SJSA1 (cell line): ENCODE results near the gene ZHX3. TPM values are rescaled to one million over a fixed set of nuclear protein-coding genes. Genes with fewer than 3 reads are reported as not detected.

ENCODE experiments used
- DNase-seq, 2 experiments: peaks; one replicate each; pipeline ENCODE4 v3.0.0-alpha.2; 2015 to 2020; ENCODE audit warnings: low spot score in 2 of 2, low read depth in 1 of 2
- H3K27ac ChIP-seq: fragments of 250-450 bp; sonication (Bioruptor Pico); 2 replicates; pipeline ENCODE4 v1.5.1; 2020; ENCODE audit warnings: mild to moderate bottlenecking, moderate library complexity
- H3K27me3 ChIP-seq: fragments of 250-450 bp; sonication (Bioruptor Pico); replicated peaks from 2 replicates; pipeline ENCODE4 v1.5.1; 2020; ENCODE audit warnings: mild to moderate bottlenecking, moderate library complexity
- H3K36me3 ChIP-seq: fragments of 250-450 bp; sonication (Bioruptor Pico); 2 replicates; pipeline ENCODE4 v1.5.1; 2020; ENCODE audit warnings: mild to moderate bottlenecking
- H3K4me1 ChIP-seq: fragments of 250-450 bp; sonication (Bioruptor Pico); replicated peaks from 2 replicates; pipeline ENCODE4 v1.6.1; 2021; ENCODE audit warnings: mild to moderate bottlenecking
- H3K4me3 ChIP-seq: fragments of 250-450 bp; sonication (Bioruptor Pico); 2 replicates; pipeline ENCODE4 v1.5.1; 2020; ENCODE audit warnings: mild to moderate bottlenecking
- H3K9me3 ChIP-seq: fragments of 250-450 bp; sonication (Bioruptor Pico); replicated peaks from 2 replicates; pipeline ENCODE4 v1.5.1; 2020; ENCODE audit warnings: mild to moderate bottlenecking
- total RNA-seq: library from RNA; depleted of rRNA; stranded (reverse); fragments of >200 nt; shearing (Covaris generic); gene quantifications from 2 replicates; pipeline ENCODE4 v1.2.3, GENCODE V29; 2014; rRNA removed

ZHX3 gene, protein sequence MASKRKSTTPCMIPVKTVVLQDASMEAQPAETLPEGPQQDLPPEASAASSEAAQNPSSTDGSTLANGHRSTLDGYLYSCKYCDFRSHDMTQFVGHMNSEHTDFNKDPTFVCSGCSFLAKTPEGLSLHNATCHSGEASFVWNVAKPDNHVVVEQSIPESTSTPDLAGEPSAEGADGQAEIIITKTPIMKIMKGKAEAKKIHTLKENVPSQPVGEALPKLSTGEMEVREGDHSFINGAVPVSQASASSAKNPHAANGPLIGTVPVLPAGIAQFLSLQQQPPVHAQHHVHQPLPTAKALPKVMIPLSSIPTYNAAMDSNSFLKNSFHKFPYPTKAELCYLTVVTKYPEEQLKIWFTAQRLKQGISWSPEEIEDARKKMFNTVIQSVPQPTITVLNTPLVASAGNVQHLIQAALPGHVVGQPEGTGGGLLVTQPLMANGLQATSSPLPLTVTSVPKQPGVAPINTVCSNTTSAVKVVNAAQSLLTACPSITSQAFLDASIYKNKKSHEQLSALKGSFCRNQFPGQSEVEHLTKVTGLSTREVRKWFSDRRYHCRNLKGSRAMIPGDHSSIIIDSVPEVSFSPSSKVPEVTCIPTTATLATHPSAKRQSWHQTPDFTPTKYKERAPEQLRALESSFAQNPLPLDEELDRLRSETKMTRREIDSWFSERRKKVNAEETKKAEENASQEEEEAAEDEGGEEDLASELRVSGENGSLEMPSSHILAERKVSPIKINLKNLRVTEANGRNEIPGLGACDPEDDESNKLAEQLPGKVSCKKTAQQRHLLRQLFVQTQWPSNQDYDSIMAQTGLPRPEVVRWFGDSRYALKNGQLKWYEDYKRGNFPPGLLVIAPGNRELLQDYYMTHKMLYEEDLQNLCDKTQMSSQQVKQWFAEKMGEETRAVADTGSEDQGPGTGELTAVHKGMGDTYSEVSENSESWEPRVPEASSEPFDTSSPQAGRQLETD
- total RNA-seq = 9.6 and 19.3 TPM in 2 replicates

DNA sequence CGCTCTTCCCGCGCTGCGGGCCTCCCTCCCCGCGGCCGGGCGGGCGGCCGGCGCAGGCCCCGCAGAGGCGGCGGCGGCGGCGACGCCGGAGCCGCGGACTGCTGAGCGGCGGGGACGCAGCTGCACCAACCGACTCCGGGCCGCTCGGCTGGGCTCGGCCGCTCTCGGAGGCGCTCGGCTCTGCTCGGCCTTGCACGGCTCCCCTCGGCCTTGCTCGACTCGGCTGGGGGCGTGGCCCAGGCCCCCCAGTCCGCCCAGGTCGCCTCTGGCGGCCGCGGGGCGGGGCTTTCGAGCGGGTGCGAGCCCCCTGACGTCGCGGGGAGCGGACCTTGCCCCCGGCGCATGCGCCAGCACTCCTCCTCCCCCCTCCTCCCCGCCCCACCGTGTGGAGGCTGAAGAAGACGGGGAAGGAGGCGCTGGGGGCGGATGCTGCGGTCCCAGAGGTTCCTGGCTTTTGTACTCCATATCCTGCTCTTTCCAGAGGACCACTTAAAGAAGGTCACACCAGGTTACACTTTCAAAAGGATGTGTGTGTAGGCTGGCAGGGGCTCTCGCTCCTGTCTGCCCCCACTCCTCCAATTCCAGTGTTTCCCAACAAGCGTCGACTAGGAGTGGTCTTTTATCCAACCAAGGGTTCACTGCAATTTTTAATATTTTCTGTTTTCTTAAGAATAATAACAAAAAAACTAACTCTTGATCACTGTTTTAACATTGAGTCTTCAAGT is at the start of gene ZHX3:
Gene ZHX3 (minus strand): TSS at position 186 of the 725 bp plus-strand sequence. CDS start 112,815 bp downstream, outside the sequence.
- DNase-seq = peak; percentile 93 to 97
- peak within 1 kb of the TSS; percentile 90 for H3K27ac ChIP-seq
- peak within 1 kb of the TSS; percentile 63 for H3K4me3 ChIP-seq
- H3K9me3 ChIP-seq = no peaks in the 10 kb centered on the region
- H3K4me1 ChIP-seq = peaks cover 16% of the 10 kb centered on the region
- no peaks in the 10 kb centered on the region for H3K36me3 ChIP-seq
- no peaks in the 10 kb centered on the region for H3K27me3 ChIP-seq

GRCh38 chr20:41367393-41367695 is 49.8 kb upstream of the ZHX3 start:
- H3K27ac ChIP-seq = no peak overlapping the region
- no peak for DNase-seq
- H3K4me1 ChIP-seq = peaks cover 3% of the 10 kb centered on the region; the same call in 1 of the 2 replicates
- H3K27me3 ChIP-seq = peaks cover 38% of the 10 kb centered on the region
- no peaks in the 10 kb centered on the region for H3K9me3 ChIP-seq
- no peaks in the 10 kb centered on the region for H3K36me3 ChIP-seq
- H3K4me3 ChIP-seq = no peak overlapping the region

GRCh38 chr20:41366546-41367392 is 49.2 kb upstream of the ZHX3 start, which contains the start of gene EMILIN3:
Gene EMILIN3 (minus strand): TSS chr20:41366818. CDS start chr20:41366634, 184 bp downstream.
- no peaks in the 10 kb centered on the region for H3K36me3 ChIP-seq
- no peak within 1 kb of the TSS for H3K4me3 ChIP-seq
- peaks cover 38% of the 10 kb centered on the region for H3K27me3 ChIP-seq
- H3K4me1 ChIP-seq = peaks cover 3% of the 10 kb centered on the region; the same call in 1 of the 2 replicates
- H3K27ac ChIP-seq = no peak within 1 kb of the TSS
- no peaks in the 10 kb centered on the region for H3K9me3 ChIP-seq
- DNase-seq = no peak

- Histone ChIP-seq H3K4me3 (no peak overlapping the region), H3K27me3 (peaks cover 38% of the 10 kb centered on the region), H3K4me1 (peaks cover 3% of the 10 kb centered on the region; the same call in 1 of the 2 replicates), H3K27ac (no peak overlapping the region), H3K36me3 (no peaks in the 10 kb centered on the region), H3K9me3 (no peaks in the 10 kb centered on the region)
- no peak for DNase-seq
Observed at GRCh38 chr20:41365777-41366545, 48.4 kb upstream of the ZHX3 start.

DNA sequence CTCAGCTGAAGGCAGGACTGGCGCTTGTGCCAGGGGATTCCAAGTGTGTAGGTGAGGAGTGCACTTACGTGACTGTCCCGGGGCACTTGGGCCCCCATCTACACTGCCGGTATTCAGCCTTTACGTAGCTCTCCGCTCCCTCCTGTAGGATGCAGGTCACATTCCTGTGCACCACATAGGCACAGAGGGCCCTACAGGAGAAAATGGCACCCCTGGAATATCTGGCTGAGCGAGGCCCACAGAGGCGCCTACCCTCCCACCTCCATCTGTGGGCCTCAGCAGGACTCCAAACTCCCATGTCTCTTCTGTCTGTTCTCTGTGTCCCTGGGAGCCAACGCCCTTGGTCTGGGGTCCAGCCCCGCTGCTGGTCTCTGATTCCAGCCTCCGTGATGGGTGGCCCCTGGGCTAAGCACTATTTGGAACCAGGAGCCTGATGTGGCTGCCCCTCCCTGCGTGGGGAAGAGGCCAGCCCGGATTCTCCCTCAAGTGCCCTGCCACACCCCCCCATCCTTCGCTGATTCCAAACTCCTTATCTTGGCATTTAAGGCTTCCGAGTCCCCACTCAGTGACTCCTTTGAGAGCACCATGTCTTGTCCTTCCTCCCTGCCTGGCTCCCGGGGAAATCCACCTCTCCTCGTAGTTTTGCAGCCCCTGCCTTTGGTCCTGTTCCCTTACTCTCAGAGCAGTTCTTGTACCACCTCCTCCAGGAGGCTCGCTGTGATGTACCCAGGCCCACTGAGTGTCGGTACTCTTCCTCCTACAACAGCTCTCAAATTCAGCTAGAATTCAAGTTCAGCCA is 47.6 kb upstream of the ZHX3 start:
- H3K27ac ChIP-seq = no peak overlapping the region
- no peak overlapping the region for H3K4me3 ChIP-seq
- H3K36me3 ChIP-seq = no peaks in the 10 kb centered on the region
- DNase-seq = no peak
- H3K4me1 ChIP-seq = peaks cover 3% of the 10 kb centered on the region; the same call in 1 of the 2 replicates
- H3K27me3 ChIP-seq = peaks cover 38% of the 10 kb centered on the region
- no peaks in the 10 kb centered on the region for H3K9me3 ChIP-seq

DNA sequence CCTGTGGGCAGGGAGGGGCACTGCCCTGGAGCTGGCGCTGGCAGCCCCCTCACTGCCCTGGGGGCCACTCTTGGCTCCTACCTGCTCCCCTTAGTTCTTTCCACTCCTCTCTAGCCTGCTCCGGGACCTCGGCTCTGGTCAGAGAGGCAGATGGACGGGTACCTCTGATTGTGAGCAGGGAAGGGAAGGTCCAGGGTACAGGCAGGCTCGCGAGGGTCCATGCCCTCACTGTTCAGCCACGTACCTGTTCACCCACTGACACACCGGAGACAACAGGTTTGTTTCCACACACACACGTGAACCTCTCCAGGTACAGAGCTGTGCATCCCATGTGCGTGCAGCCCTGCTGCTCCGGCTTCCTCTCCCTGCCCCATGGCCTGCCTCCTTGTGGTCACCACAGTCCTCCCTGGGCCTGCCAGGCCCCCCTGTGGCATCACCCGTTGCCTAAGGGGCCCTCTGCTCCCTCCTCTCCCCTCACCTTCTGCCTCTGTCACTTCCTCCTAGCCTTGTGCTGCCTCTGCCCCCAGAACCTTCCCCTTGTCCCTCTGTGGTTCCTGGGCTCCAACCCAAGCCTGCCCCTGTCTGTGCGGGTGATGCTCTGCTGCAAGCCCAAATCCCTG is 46.8 kb upstream of the ZHX3 start:
- Histone ChIP-seq H3K4me1 (peaks cover 3% of the 10 kb centered on the region; the same call in 1 of the 2 replicates), H3K27ac (no peak overlapping the region), H3K4me3 (no peak overlapping the region), H3K36me3 (no peaks in the 10 kb centered on the region), H3K9me3 (no peaks in the 10 kb centered on the region), H3K27me3 (peaks cover 38% of the 10 kb centered on the region)
- DNase-seq = no peak

GRCh38 chr20:41363601-41364000 is 46.1 kb upstream of the ZHX3 start:
- DNase-seq = no peak
- Histone ChIP-seq H3K36me3 (no peaks in the 10 kb centered on the region), H3K4me1 (peaks cover 3% of the 10 kb centered on the region; the same call in 1 of the 2 replicates), H3K27ac (no peak overlapping the region), H3K4me3 (no peak overlapping the region), H3K27me3 (peaks cover 38% of the 10 kb centered on the region), H3K9me3 (no peaks in the 10 kb centered on the region)

GRCh38 chr20:41362748-41363140 is 45.2 kb upstream of the ZHX3 start:
- Histone ChIP-seq H3K27ac (no peak overlapping the region), H3K36me3 (no peaks in the 10 kb centered on the region), H3K4me1 (peaks cover 3% of the 10 kb centered on the region; the same call in 1 of the 2 replicates), H3K27me3 (peaks cover 34% of the 10 kb centered on the region), H3K9me3 (no peaks in the 10 kb centered on the region), H3K4me3 (no peak overlapping the region)
- no peak for DNase-seq

GRCh38 chr20:41361757-41362747 is 44.5 kb upstream of the ZHX3 start:
- peaks cover 3% of the 10 kb centered on the region; the same call in 1 of the 2 replicates for H3K4me1 ChIP-seq
- no peak overlapping the region for H3K4me3 ChIP-seq
- H3K9me3 ChIP-seq = no peaks in the 10 kb centered on the region
- DNase-seq = no peak
- no peak overlapping the region for H3K27ac ChIP-seq
- H3K36me3 ChIP-seq = no peaks in the 10 kb centered on the region
- H3K27me3 ChIP-seq = peaks cover 27% of the 10 kb centered on the region
